A549 (cell line): ENCODE data around the gene TMEM140. TPM values are rescaled to one million over a fixed set of nuclear protein-coding genes. Genes with fewer than 3 reads are reported as not detected.
A peak's percentile ranks its signal among the peaks of the same experiment; 100 is the strongest.

Experiments
- ATAC-seq, 2 experiments: fragments of 200-7000 bp in 1 of 2; fragments of >200 bp in 1 of 2; cut with Nextera tagmentation in 1 of 2; cut with Tn5 transposase in 1 of 2; 3 replicates each; pipeline versions ENCODE4 v1.8.0 to v1.9.1; 2018 to 2020; ENCODE audit warnings: mild to moderate bottlenecking in 1 of 2, moderate library complexity in 1 of 2
- CTCF ChIA-PET: fragments of 300-600 bp; sonication (Branson Sonifier 250); formaldehyde crosslinking; extraction: SDS; loops from one replicate; lab custom pipeline; 2021; ENCODE audit warnings: antibody characterized with exemption, inconsistent platforms; lab: Yijun Ruan, JAX
- POLR2A ChIA-PET: fragments of 350-600 bp; formaldehyde crosslinking; extraction: SDS; loops from one replicate; lab custom pipeline; 2021; ENCODE audit warnings: antibody characterized with exemption, inconsistent platforms; lab: Yijun Ruan, JAX
- DNase-seq, 2 experiments: peaks; one replicate each; pipeline versions ENCODE4 v3.0.0 to v3.0.0-alpha.2; 2011 to 2016; ENCODE audit warnings: low read depth in 1 of 2, low spot score in 1 of 2
- FAIRE-seq: peaks from 2 replicates; lab custom pipeline; 2011; peaks lifted over from hg19 to GRCh38; lab: Jason Lieb, UNC
- H3K27ac ChIP-seq, 2 experiments: fragments of >200 bp; sonication (Bioruptor Twin); formaldehyde crosslinking; 3 replicates each; pipeline ENCODE4 v1.5.1; 2016 to 2017
- H3K4me1 ChIP-seq: fragments of >200 bp; sonication (Bioruptor Twin); formaldehyde crosslinking; 3 replicates; pipeline ENCODE4 v1.6.1; 2016
- H3K4me2 ChIP-seq: fragments of >200 bp; sonication (Bioruptor Twin); formaldehyde crosslinking; 3 replicates; pipeline ENCODE4 v1.6.1; 2016
- H3K4me3 ChIP-seq: fragments of >200 bp; sonication (Bioruptor Twin); formaldehyde crosslinking; 3 replicates; pipeline ENCODE4 v1.5.1; 2016
- H3K9me3 ChIP-seq: fragments of >200 bp; sonication (Bioruptor Twin); formaldehyde crosslinking; 3 replicates; pipeline ENCODE4 v1.6.1; 2016
- ATOH8 ChIP-seq: fragments of 250-450 bp; sonication (Bioruptor Pico); IDR thresholded peaks from 2 replicates; pipeline ENCODE4 v1.5.0; 2020; ENCODE audit warnings: low read depth, mild to moderate bottlenecking, moderate library complexity
- CBX8 ChIP-seq: fragments of 200-600 bp; sonication (generic); IDR thresholded peaks from 2 replicates; pipeline ENCODE4 v1.6.1; 2016
- CHD4 ChIP-seq: fragments of 200-600 bp; sonication (generic); IDR thresholded peaks from 2 replicates; pipeline ENCODE4 v1.6.1; 2016; ENCODE audit warnings: antibody characterized with exemption, mild to moderate bottlenecking, borderline replicate concordance
- E2F6 ChIP-seq: IDR thresholded peaks from 2 replicates; pipeline ENCODE4 v1.6.1; 2012; ENCODE audit warnings: low read depth, borderline replicate concordance
- EP300 ChIP-seq, 2 experiments: fragments of >200 bp; sonication (Bioruptor Twin); formaldehyde crosslinking; IDR thresholded peaks; 2 replicates in 1 of 2; 3 replicates in 1 of 2; pipeline ENCODE4 v1.6.1; 2016 to 2017
- FOSB ChIP-seq: fragments of 250-450 bp; sonication (Bioruptor Pico); IDR thresholded peaks from 2 replicates; pipeline ENCODE4 v1.5.0; 2020; ENCODE audit warnings: mild to moderate bottlenecking, moderate library complexity
- FOXS1 ChIP-seq: fragments of 250-450 bp; sonication (Bioruptor Pico); IDR thresholded peaks from 2 replicates; pipeline ENCODE4 v1.5.0; 2020; ENCODE audit warnings: mild to moderate bottlenecking, moderate library complexity
- HEYL ChIP-seq: fragments of 250-450 bp; sonication (Bioruptor Pico); IDR thresholded peaks from 2 replicates; pipeline ENCODE4 v1.8.0; 2021; ENCODE audit warnings: mild to moderate bottlenecking, moderate library complexity
- HMGXB4 ChIP-seq: fragments of 250-450 bp; sonication (Bioruptor Pico); IDR thresholded peaks from 2 replicates; pipeline ENCODE4 v1.5.0; 2021; ENCODE audit warnings: mild to moderate bottlenecking, moderate library complexity, borderline replicate concordance
- HOXA7 ChIP-seq: fragments of 250-450 bp; sonication (Bioruptor Pico); IDR thresholded peaks from 2 replicates; pipeline ENCODE4 v1.5.0; 2020; ENCODE audit warnings: mild to moderate bottlenecking, moderate library complexity
- HOXB5 ChIP-seq: fragments of 250-450 bp; sonication (Bioruptor Pico); IDR thresholded peaks from 2 replicates; pipeline ENCODE4 v1.5.0; 2020; ENCODE audit warnings: mild to moderate bottlenecking, moderate library complexity
- KDM1A ChIP-seq: fragments of 200-600 bp; sonication (generic); IDR thresholded peaks from 2 replicates; pipeline ENCODE4 v1.6.1; 2016; ENCODE audit warnings: low read depth, mild to moderate bottlenecking
- MAX ChIP-seq: IDR thresholded peaks from 2 replicates; pipeline ENCODE4 v1.6.1; 2012
- MYC ChIP-seq: IDR thresholded peaks from 2 replicates; pipeline ENCODE4 v1.6.1; 2012; ENCODE audit warnings: mild to moderate bottlenecking, inconsistent platforms, low read length, improper control_type of control experiment, borderline replicate concordance
- NFE2L2 ChIP-seq: fragments of 150-350 bp; conservative IDR thresholded peaks from 2 replicates; pipeline ENCODE4 v1.6.1; 2014; ENCODE audit warnings: low read length
- PHF8 ChIP-seq: fragments of 200-600 bp; sonication (generic); IDR thresholded peaks from 2 replicates; pipeline ENCODE4 v1.6.1; 2016; ENCODE audit warnings: low read depth, mild to moderate bottlenecking, antibody characterized with exemption, moderate library complexity, borderline replicate concordance
- RARB ChIP-seq: fragments of 250-450 bp; sonication (Bioruptor Pico); IDR thresholded peaks from 2 replicates; pipeline ENCODE4 v1.8.0; 2021; ENCODE audit warnings: mild to moderate bottlenecking, moderate library complexity
- RFX5 ChIP-seq: fragments of 450-650 bp; IDR thresholded peaks from 2 replicates; pipeline ENCODE4 v1.7.1; 2014; ENCODE audit warnings: antibody characterized with exemption, mild to moderate bottlenecking, moderate library complexity
- RNF2 ChIP-seq: fragments of 200-600 bp; sonication (generic); IDR thresholded peaks from 2 replicates; pipeline ENCODE4 v1.6.1; 2016; ENCODE audit warnings: low read depth, mild to moderate bottlenecking, antibody characterized with exemption, moderate library complexity, borderline replicate concordance
- TFCP2L1 ChIP-seq: fragments of 250-450 bp; sonication (Bioruptor Pico); IDR thresholded peaks from 2 replicates; pipeline ENCODE4 v1.5.0; 2021; ENCODE audit warnings: mild to moderate bottlenecking
- USF2 ChIP-seq: fragments of 450-650 bp; IDR thresholded peaks from 2 replicates; pipeline ENCODE4 v1.6.1; 2014; ENCODE audit warnings: antibody characterized with exemption
- ZC3H11A ChIP-seq: fragments of 450-650 bp; IDR thresholded peaks from 2 replicates; pipeline ENCODE4 v1.6.1; 2014; ENCODE audit warnings: antibody characterized with exemption, mild to moderate bottlenecking
- ZNF302 ChIP-seq: fragments of 250-450 bp; sonication (Bioruptor Pico); IDR thresholded peaks from 2 replicates; pipeline ENCODE4 v1.9.0; 2021; ENCODE audit warnings: inconsistent platforms, mild to moderate bottlenecking, moderate library complexity
- WGBS: methylation state at CpG from one replicate; pipeline ENCODE4 v1.1.6; 2017; ENCODE audit errors: missing lambda C conversion rate; 5-methylcytosine and 5-hydroxymethylcytosine counted together
- polyA plus RNA-seq, 4 experiments: library from polyadenylated mRNA; depleted of rRNA in 3 of 4; stranded (reverse); fragments of >200 nt; fragmentation: RNase III in 1 of 4; extraction: RNeasy Plus Mini Kit Qiagen cat#74134 plus additional on column Dnase treatment in 1 of 4; gene quantifications; 2 replicates in 3 of 4; 3 replicates in 1 of 4; pipeline ENCODE4 v1.2.3, GENCODE V29; 2011 to 2017

The TMEM140 gene
- polyA plus RNA-seq, 2 of the 4 experiments (the other 2 are of a cell fraction), result 0.72 to 0.87 TPM

GRCh38 chr7:135129579-135129978 is 18.3 kb upstream of the TMEM140 start:
- ChIA-PET CTCF (interaction anchor here (0.7 kb wide), 1 partner anchor 13 kb away, joined by 3 read pairs; no protein-coding TSS in a partner anchor), POLR2A (no interaction called here)
- Histone ChIP-seq H3K27ac (no peak overlapping the region), H3K4me3 (no peak overlapping the region), H3K9me3 (peaks cover 10% of the 10 kb centered on the region; the same call in 1 of the 3 replicates), H3K4me1 (no peaks in the 10 kb centered on the region), H3K4me2 (no peak overlapping the region)
- ATAC-seq (peak in 1 of 2 experiments; percentile 47; a peak in 1 of 6 replicates), FAIRE-seq (no peak), DNase-seq (no peak)
- TF ChIP-seq PHF8, result no peak
- no peak for TF ChIP-seq ATOH8 (CRISPR knock-in tag)
- no peak for TF ChIP-seq CHD4
- no peak for TF ChIP-seq RNF2
- TF ChIP-seq ZC3H11A, result no peak
- no peak for TF ChIP-seq KDM1A
- no peak for TF ChIP-seq MAX

- TF ChIP-seq E2F6 (no peak), RARB (no peak), NFE2L2 (no peak), KDM1A (no peak), EP300 (IDR thresholded peaks at IDR 0.05) (no peak), MYC (no peak), CHD4 (no peak), TFCP2L1 (no peak), CBX8 (no peak), HMGXB4 (CRISPR knock-in tag) (no peak), ZNF302 (no peak), USF2 (no peak)
- WGBS, result 85% methylated on average over 3 of the region's 3 CpGs
- Histone ChIP-seq H3K4me1 (peaks cover 16% of the 10 kb centered on the region), H3K27ac (no peak overlapping the region), H3K4me3 (no peak overlapping the region), H3K9me3 (no peaks in the 10 kb centered on the region), H3K4me2 (no peak overlapping the region)
- FAIRE-seq (no peak), ATAC-seq (no peak), DNase-seq (no peak)
- ChIA-PET POLR2A (no interaction called here), CTCF (interaction anchor here (1.0 kb wide), 1 partner anchor 158 kb away, joined by 3 read pairs; the partner anchor contains the start of gene AGBL3)
Observed at GRCh38 chr7:135143885-135144668, 3.8 kb upstream of the TMEM140 start.

- CTCF ChIA-PET, result interaction anchor here (0.8 to 3.1 kb wide), 5 partner anchors 10 to 161 kb away, joined by 3 to 10 read pairs (median 4); partner anchors contain the start of genes AGBL3 and CYREN
- no peak for DNase-seq
Observed at GRCh38 chr7:135147341-135147898, 452 bp upstream of the TMEM140 start.

More at GRCh38 chr7:135147341-135147898, 452 bp upstream of the TMEM140 start:
- Histone ChIP-seq H3K4me1 (peaks cover 16% of the 10 kb centered on the region), H3K9me3 (no peaks in the 10 kb centered on the region), H3K4me3 (peak overlapping the region; percentile 41), H3K4me2 (peak overlapping the region; percentile 85), H3K27ac (peak overlapping the region; percentile 61 to 72)
- WGBS, result 27% methylated on average over 6 of the region's 6 CpGs
- ATAC-seq, result peak; percentile 42 to 43; a peak in 3 of 6 replicates
- 0 out of 2 replicates have a peak, but pooled peaks have one; percentile 2 for TF ChIP-seq USF2
- TF ChIP-seq HOXA7 (CRISPR knock-in tag), result no peak
- TF ChIP-seq FOSB (CRISPR knock-in tag), result no peak
- no peak for TF ChIP-seq RNF2
- TF ChIP-seq HOXB5, result no peak
- TF ChIP-seq HEYL, result no peak
- no peak for TF ChIP-seq RFX5
- no peak for TF ChIP-seq TFCP2L1
- TF ChIP-seq FOXS1, result no peak
- POLR2A ChIA-PET, result interaction anchor here (1.7 to 2.0 kb wide), 2 partner anchors 22 to 161 kb away, joined by 4 to 12 read pairs; partner anchors contain the start of gene AGBL3
- FAIRE-seq, result no peak
